Memory B cell (primary cell): ENCODE measurements around the gene CHD8.

Experiments
- ATAC-seq: fragments of 150-1000 bp; cut with Tn5 transposase; 2 replicates; pipeline ENCODE4 v1.10.0; 2021; ENCODE audit warnings: low read depth, mild to moderate bottlenecking, moderate library complexity
- DNase-seq, 2 donors: peaks; one replicate each; pipeline ENCODE4 v3.0.0; 2022; ENCODE audit warnings: low spot score in 2 of 2
- H3K27ac Mint-ChIP-seq: one replicate; pipeline ENCODE4 v1.8.0; 2022; ENCODE audit warnings: mild to moderate bottlenecking, moderate library complexity, mixed read lengths
- H3K27me3 Mint-ChIP-seq: one replicate; pipeline ENCODE4 v1.8.0; 2022; ENCODE audit warnings: mixed read lengths
- H3K36me3 Mint-ChIP-seq: one replicate; pipeline ENCODE4 v1.8.0; 2022; ENCODE audit warnings: mild to moderate bottlenecking, mixed read lengths
- H3K4me1 Mint-ChIP-seq: one replicate; pipeline ENCODE4 v1.8.0; 2022; ENCODE audit warnings: mixed read lengths
- H3K4me3 Mint-ChIP-seq: one replicate; pipeline ENCODE4 v1.8.0; 2022; ENCODE audit warnings: mild to moderate bottlenecking, moderate library complexity, mixed read lengths
- H3K9me3 Mint-ChIP-seq: one replicate; pipeline ENCODE4 v1.8.0; 2022; ENCODE audit warnings: mixed read lengths

Gene CHD8

DNA sequence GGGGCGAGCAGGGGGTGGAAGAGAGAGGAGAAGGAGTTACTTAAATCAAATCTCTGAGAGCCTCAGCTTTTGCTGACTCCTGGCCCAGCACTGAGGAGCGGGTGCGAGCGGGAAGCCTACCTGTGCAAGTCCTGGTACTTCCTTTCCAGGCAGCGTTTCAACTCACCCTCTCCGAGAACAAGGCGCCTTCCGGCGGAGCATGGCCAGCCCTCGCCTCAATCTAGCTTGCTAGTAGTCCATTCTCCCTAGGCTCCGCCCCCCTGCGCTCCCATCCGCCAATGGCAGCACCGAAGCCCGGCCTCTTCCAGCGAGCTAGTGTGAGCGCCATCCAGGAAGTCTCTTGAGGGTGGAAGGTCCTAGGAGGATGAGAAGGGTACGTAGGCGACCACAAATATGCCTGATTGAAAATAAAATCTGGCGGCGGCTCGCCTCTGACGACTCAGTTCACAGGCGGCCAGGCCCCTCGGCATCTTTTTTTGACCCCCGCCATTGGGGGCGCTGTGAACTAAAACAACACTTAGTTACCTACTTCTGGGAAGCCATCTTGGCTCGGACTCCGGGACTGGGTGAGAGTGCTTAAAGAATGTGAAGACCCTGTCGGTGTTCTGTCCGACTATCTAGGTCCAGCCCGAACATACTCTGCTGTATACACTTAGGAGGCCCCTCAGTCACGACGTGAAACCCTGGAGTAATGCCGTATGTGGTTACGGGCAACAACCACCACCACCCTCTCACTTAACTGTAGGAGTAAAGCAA is at the start of gene CHD8:
TSS of gene CHD8 (minus strand) at position 212 of the 756 bp plus-strand sequence. CDS start 24,480 bp downstream, outside the sequence.
- Mint-ChIP-seq H3K36me3 (peaks cover 13% of the 10 kb centered on the region), H3K27me3 (no peaks in the 10 kb centered on the region)
- ATAC-seq = peak; percentile 92

DNA sequence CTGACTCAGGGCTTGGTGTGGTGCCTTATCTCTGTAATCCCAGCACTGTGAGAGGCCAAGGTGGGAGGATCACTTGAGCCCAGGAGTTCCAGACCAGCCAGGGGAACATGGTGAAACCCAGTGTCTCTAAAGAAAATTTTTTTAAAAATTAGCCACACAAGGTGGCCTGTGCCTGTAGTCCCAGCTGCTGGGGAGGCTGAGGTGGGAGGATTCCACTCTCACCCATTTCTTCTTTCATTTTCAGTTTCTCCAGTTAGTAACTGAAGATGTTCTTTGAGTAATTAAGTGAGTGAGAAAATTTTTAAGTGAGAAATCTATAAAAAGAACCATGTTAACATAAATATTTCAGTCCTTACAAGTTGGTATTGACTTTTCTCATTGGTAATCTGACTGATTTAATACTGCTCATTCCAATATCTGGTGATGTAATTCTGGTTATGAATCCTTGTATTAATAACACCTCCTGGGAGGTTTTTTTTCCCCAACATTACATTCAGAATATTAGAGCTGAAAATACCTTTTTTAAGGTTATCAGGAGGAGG is 49.2 kb upstream of the CHD8 start:
- no peak for DNase-seq
- peak; percentile 64 for ATAC-seq
- Mint-ChIP-seq H3K36me3 (peaks cover 18% of the 10 kb centered on the region), H3K27me3 (no peaks in the 10 kb centered on the region), H3K9me3 (no peaks in the 10 kb centered on the region), H3K4me1 (peaks cover 17% of the 10 kb centered on the region), H3K4me3 (no peak overlapping the region), H3K27ac (no peak overlapping the region)

More for the DNA sequence above, at the start of gene CHD8:
- H3K27ac Mint-ChIP-seq = peak within 1 kb of the TSS; percentile 98
- peak within 1 kb of the TSS; percentile 96 for H3K4me3 Mint-ChIP-seq
- H3K9me3 Mint-ChIP-seq = no peaks in the 10 kb centered on the region
- peaks cover 23% of the 10 kb centered on the region for H3K4me1 Mint-ChIP-seq
- peak; percentile 93 to 97 for DNase-seq

- no peaks in the 10 kb centered on the region for H3K9me3 Mint-ChIP-seq
- no peak for DNase-seq
- H3K36me3 Mint-ChIP-seq = peaks cover 24% of the 10 kb centered on the region
- H3K27ac Mint-ChIP-seq = no peak overlapping the region
- no peak overlapping the region for H3K4me3 Mint-ChIP-seq
- H3K4me1 Mint-ChIP-seq = peaks cover 10% of the 10 kb centered on the region
- ATAC-seq = no peak
- no peaks in the 10 kb centered on the region for H3K27me3 Mint-ChIP-seq
These were observed 47.5 kb upstream of the CHD8 start for GRCh38 chr14:21503376-21503775.

- no peak for ATAC-seq
These were observed 45.6 kb upstream of the CHD8 start for GRCh38 chr14:21501568-21501967.

DNA sequence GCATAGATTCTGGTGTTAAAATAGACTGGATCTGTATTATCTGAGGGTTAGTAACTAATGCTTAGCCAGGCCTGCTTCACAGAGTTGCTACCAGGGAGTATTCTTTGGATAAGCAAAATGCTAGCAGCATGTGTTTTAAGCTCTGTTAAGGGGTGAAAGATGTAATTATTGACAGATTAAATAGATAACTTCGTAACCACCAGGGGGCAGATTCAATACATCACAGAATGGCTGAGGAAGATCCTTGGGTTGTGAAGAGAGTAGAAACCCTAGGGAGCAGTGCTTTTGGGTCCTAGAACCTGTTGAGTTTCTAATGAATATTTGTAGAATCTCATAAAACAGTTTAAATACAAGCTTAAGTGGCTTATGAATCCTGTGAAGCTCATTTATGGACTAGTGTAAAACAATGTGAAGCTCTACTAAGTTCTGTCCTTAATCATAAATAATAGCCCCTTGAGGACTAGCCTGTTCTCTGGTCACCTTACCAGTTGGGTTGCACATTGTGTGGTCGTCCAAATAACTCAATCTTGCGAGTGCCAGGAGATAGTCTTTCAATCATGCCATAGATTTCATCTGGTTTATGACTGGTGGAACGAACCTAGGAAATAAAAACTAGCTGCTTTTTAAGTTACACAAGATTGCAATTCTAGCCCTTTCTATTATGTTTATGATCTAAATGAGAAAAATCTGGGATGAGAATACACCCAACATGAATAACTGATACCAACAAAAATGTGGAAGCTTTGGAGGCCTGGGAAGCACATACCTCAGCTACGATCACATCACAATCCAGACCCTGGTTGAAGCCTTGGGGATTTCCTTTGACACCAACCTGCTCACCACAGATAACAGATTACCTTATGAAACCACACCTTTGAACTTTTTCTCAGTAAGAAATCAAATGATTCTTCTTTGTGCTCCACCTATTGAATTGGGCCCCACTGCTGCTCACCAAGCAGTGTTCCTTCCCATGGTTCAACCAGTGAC is 42.9 kb upstream of the CHD8 start:
- H3K36me3 Mint-ChIP-seq = peaks cover 32% of the 10 kb centered on the region
- no peak overlapping the region for H3K27ac Mint-ChIP-seq
- H3K4me3 Mint-ChIP-seq = no peak overlapping the region
- peaks cover 4% of the 10 kb centered on the region for H3K4me1 Mint-ChIP-seq
- no peaks in the 10 kb centered on the region for H3K27me3 Mint-ChIP-seq
- peak in 1 of 2 donors; percentile 28 for DNase-seq
- H3K9me3 Mint-ChIP-seq = no peaks in the 10 kb centered on the region
- peak; percentile 73 for ATAC-seq

More at GRCh38 chr14:21501568-21501967, 45.6 kb upstream of the CHD8 start:
- Mint-ChIP-seq H3K9me3 (no peaks in the 10 kb centered on the region), H3K27ac (no peak overlapping the region), H3K4me1 (peaks cover 8% of the 10 kb centered on the region), H3K27me3 (no peaks in the 10 kb centered on the region), H3K4me3 (no peak overlapping the region), H3K36me3 (peaks cover 25% of the 10 kb centered on the region)
- no peak for DNase-seq

GRCh38 chr14:21496453-21496852 is 40.5 kb upstream of the CHD8 start:
- Mint-ChIP-seq H3K4me3 (no peak overlapping the region), H3K4me1 (peaks cover 4% of the 10 kb centered on the region), H3K36me3 (peaks cover 35% of the 10 kb centered on the region), H3K27me3 (no peaks in the 10 kb centered on the region), H3K27ac (no peak overlapping the region), H3K9me3 (no peaks in the 10 kb centered on the region)
- DNase-seq = no peak
- no peak for ATAC-seq

- H3K36me3 Mint-ChIP-seq = peaks cover 32% of the 10 kb centered on the region
- DNase-seq (no peak), ATAC-seq (no peak)
- no peaks in the 10 kb centered on the region for H3K27me3 Mint-ChIP-seq
- H3K27ac Mint-ChIP-seq = no peak overlapping the region
- H3K4me3 Mint-ChIP-seq = no peak overlapping the region
- no peaks in the 10 kb centered on the region for H3K9me3 Mint-ChIP-seq
- no peaks in the 10 kb centered on the region for H3K4me1 Mint-ChIP-seq
These were observed 39.2 kb upstream of the CHD8 start for GRCh38 chr14:21494902-21495762.

DNA sequence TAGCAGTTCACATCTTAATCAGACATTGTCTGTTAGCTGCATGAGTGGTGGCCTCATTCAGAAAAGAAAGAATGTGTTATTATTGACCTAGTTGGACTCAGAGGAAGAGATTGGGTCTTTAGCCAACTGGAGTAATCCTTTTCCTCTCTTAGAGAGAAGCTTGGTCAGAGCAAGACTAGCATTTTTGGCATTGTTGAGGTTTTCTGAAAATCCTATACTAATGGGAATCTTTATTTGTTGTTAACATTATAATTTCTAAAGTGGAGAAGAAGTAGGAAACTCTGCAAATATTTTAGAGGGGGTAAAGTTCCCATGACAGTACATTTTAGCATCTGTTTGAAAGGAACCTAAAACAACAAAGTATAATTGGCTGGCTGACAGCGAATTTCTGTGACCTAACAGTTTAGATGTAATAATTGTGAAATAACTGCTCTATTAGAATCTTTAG is 30.7 kb upstream of the CHD8 start:
- H3K4me1 Mint-ChIP-seq = no peaks in the 10 kb centered on the region
- no peaks in the 10 kb centered on the region for H3K27me3 Mint-ChIP-seq
- H3K4me3 Mint-ChIP-seq = no peak overlapping the region
- DNase-seq = no peak
- H3K36me3 Mint-ChIP-seq = peaks cover 12% of the 10 kb centered on the region
- no peak overlapping the region for H3K27ac Mint-ChIP-seq
- no peaks in the 10 kb centered on the region for H3K9me3 Mint-ChIP-seq
- no peak for ATAC-seq

DNA sequence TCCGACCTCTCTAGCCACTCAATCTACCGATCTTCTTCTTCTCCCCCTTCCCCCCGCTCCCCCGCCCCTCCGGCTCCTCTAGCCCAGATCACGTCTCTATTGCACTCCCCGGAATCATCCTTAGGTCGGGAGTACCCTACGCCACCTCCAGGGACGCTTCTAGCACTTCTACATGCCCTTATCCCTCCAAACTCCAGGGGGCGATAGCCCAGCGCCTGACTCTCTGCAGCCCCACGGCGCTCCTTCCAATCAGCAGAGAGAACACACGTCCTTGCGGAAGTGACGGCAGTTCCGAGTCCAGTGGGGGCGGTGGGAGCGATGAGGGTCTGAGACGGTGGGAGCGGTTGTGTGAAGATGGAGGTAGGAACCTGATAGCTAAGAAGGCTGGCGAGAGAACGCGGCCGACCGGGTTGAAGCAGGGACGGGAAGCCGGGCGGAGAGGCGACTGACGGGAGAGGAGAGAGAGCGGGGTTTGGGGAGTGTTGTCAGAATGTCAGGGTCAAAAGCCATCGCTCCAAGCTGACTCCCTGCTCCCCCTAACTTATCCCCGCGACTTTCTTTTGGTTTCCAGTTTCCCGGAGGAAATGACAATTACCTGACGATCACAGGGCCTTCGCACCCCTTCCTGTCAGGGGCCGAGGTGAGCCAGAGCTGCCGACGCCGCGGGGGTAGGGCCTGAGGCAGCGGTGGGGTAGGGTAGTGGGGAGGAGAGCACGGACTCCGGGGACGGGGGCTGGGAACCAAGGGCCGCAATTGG is 21.2 kb upstream of the CHD8 start, which contains the start of the genes RAB2B and TOX4:
TSS of gene RAB2B (minus strand) at position 35 of the 757 bp plus-strand sequence. CDS start 87 bp downstream, outside the sequence.
TSS of gene TOX4 (plus strand) at position 271 of the 757 bp plus-strand sequence. CDS start at position 355, 84 bp downstream.
- peaks cover 17% of the 10 kb centered on the region for H3K4me1 Mint-ChIP-seq
- H3K4me3 Mint-ChIP-seq = peak within 1 kb of the TSS; percentile 99
- DNase-seq (peak; percentile 95 to 96), ATAC-seq (peak; percentile 94)
- peaks cover 13% of the 10 kb centered on the region for H3K36me3 Mint-ChIP-seq
- H3K27ac Mint-ChIP-seq = peak within 1 kb of the TSS; percentile 98
- H3K9me3 Mint-ChIP-seq = no peaks in the 10 kb centered on the region
- no peaks in the 10 kb centered on the region for H3K27me3 Mint-ChIP-seq

GRCh38 chr14:21476523-21476924 is 20.6 kb upstream of the CHD8 start:
- ATAC-seq = peak; percentile 47

DNA sequence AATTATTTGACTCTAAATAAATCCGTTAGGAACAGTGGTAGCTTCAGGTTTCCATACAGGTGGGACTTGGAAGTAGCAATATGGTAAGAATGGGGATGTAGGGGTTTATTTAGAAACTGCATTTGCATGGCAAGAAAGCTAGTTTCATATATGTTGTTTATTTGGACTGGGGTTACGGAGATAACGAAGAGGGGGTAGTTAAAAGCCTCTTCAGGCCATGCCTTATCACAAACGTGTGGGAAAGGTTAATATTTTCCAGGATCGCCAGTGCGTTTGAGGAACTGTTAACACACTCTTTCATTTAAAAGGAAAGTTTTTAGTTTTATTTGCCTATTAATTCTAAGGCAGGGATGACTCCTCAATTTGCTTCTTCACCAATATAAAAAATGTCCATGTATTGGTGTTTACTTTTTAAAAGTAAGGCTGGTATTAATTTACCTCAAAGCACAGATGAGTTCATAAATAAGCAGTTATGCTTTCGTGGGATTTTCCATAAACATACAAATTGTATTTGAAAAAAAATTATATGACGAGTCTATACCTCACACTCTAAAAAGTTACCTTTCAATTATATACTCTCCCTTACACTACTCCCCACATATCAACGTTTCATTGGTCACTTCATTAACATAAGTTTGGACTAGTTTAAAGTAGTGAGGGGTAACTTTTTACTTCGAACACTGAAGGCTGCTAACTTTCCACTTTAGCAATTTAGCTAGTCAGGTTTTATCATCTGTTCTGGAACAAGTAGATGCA is 20.0 kb upstream of the CHD8 start:
- Mint-ChIP-seq H3K4me1 (peaks cover 17% of the 10 kb centered on the region), H3K27ac (peak overlapping the region; percentile 98), H3K27me3 (no peaks in the 10 kb centered on the region), H3K9me3 (no peaks in the 10 kb centered on the region), H3K36me3 (peaks cover 13% of the 10 kb centered on the region), H3K4me3 (peak overlapping the region; percentile 99)
- ATAC-seq (no peak), DNase-seq (no peak)

More at GRCh38 chr14:21476523-21476924, 20.6 kb upstream of the CHD8 start:
- peaks cover 13% of the 10 kb centered on the region for H3K36me3 Mint-ChIP-seq
- no peak for DNase-seq
- no peaks in the 10 kb centered on the region for H3K9me3 Mint-ChIP-seq
- H3K4me1 Mint-ChIP-seq = peaks cover 17% of the 10 kb centered on the region
- H3K27me3 Mint-ChIP-seq = no peaks in the 10 kb centered on the region
- peak overlapping the region; percentile 98 for H3K27ac Mint-ChIP-seq
- peak overlapping the region; percentile 99 for H3K4me3 Mint-ChIP-seq

- no peak for ATAC-seq
- no peak for DNase-seq
- Mint-ChIP-seq H3K4me3 (no peak overlapping the region), H3K27ac (no peak overlapping the region), H3K27me3 (no peaks in the 10 kb centered on the region), H3K4me1 (peaks cover 3% of the 10 kb centered on the region), H3K36me3 (peaks cover 30% of the 10 kb centered on the region), H3K9me3 (no peaks in the 10 kb centered on the region)
These were observed 11.7 kb upstream of the CHD8 start for GRCh38 chr14:21467616-21468015.
